ENCODE data around the gene FNIP1. TPM values are rescaled to one million over a fixed set of nuclear protein-coding genes. Genes with fewer than 3 reads are reported as not detected.
A peak's percentile ranks its signal among the peaks of the same experiment; 100 is the strongest.

FNIP1 gene
- total and polyA plus RNA-seq, 9 of the 15 experiments (the other 6 are each of a cell fraction or from before 2014, with no cell fraction given), result 5.0 to 32.8 (median 18.4) TPM

GRCh38 chr5:131795879-131796792, 681 bp downstream of the FNIP1 start (continued):
- TF ChIP-seq IRF2 (CRISPR knock-in tag; IDR thresholded peaks at IDR 0.05), result 0 out of 2 replicates have a peak, but pooled peaks have one; percentile 22
- TF ChIP-seq MCM3 (IDR thresholded peaks at IDR 0.05), result no peak
- TF ChIP-seq ARID1B (IDR thresholded peaks at IDR 0.05), result no peak
- no peak for TF ChIP-seq ZNF311 (CRISPR knock-in tag; IDR thresholded peaks at IDR 0.05)
- no peak for TF ChIP-seq E2F4 (CRISPR knock-in tag; IDR thresholded peaks at IDR 0.05; ENCODE audit: low read depth)
- peak; percentile 76 for TF ChIP-seq RBBP5 (IDR thresholded peaks at IDR 0.05; ENCODE audit: borderline replicate concordance, insufficient read depth, low read length, poor library complexity, severe bottlenecking)
- TF ChIP-seq FIP1L1 (IDR thresholded peaks at IDR 0.05; ENCODE audit: low read depth, low read length, poor library complexity, severe bottlenecking), result peak; percentile 55
- TF ChIP-seq E2F6 (IDR thresholded peaks at IDR 0.05; ENCODE audit: borderline replicate concordance in 1 of 2, extremely low read depth in 1 of 2, insufficient read depth in 1 of 2, insufficient read length in 1 of 2, low read depth in 1 of 2, low read length in 1 of 2, poor library complexity in 1 of 2, severe bottlenecking in 1 of 2), result peak in 1 of 2 experiments; percentile 10
- no peak for TF ChIP-seq CHAMP1 (IDR thresholded peaks at IDR 0.05)
- no peak for TF ChIP-seq KLF10 (CRISPR knock-in tag; IDR thresholded peaks at IDR 0.05)
- TF ChIP-seq ILK (tag; IDR thresholded peaks at IDR 0.05; ENCODE audit: borderline replicate concordance, low read depth), result no peak
- TF ChIP-seq ZNF263 (CRISPR knock-in tag; IDR thresholded peaks at IDR 0.05; ENCODE audit: borderline replicate concordance), result peak; percentile 73; the same call in 1 of the 2 replicates
- no peak for TF ChIP-seq NR4A1 (CRISPR knock-in tag; IDR thresholded peaks at IDR 0.05)
- no peak for TF ChIP-seq NR4A1 (tag; IDR thresholded peaks at IDR 0.05)
- TF ChIP-seq, protein P1, sequence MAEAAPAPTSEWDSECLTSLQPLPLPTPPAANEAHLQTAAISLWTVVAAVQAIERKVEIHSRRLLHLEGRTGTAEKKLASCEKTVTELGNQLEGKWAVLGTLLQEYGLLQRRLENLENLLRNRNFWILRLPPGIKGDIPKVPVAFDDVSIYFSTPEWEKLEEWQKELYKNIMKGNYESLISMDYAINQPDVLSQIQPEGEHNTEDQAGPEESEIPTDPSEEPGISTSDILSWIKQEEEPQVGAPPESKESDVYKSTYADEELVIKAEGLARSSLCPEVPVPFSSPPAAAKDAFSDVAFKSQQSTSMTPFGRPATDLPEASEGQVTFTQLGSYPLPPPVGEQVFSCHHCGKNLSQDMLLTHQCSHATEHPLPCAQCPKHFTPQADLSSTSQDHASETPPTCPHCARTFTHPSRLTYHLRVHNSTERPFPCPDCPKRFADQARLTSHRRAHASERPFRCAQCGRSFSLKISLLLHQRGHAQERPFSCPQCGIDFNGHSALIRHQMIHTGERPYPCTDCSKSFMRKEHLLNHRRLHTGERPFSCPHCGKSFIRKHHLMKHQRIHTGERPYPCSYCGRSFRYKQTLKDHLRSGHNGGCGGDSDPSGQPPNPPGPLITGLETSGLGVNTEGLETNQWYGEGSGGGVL (CRISPR knock-in tag; IDR thresholded peaks at IDR 0.05), result no peak
- TF ChIP-seq, protein P2, sequence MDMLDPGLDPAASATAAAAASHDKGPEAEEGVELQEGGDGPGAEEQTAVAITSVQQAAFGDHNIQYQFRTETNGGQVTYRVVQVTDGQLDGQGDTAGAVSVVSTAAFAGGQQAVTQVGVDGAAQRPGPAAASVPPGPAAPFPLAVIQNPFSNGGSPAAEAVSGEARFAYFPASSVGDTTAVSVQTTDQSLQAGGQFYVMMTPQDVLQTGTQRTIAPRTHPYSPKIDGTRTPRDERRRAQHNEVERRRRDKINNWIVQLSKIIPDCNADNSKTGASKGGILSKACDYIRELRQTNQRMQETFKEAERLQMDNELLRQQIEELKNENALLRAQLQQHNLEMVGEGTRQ (CRISPR knock-in tag; IDR thresholded peaks at IDR 0.05), result no peak
- TF ChIP-seq SRSF9 (IDR thresholded peaks at IDR 0.05; ENCODE audit: borderline replicate concordance, low read depth, low read length), result no peak

Measured in K562 (cell line).